SK-N-SH (cell line): Measurements from ENCODE around the gene RFPL3. TPM values are rescaled to one million over a fixed set of nuclear protein-coding genes. Genes with fewer than 3 reads are reported as not detected.

Experiments
- CTCF ChIA-PET: fragments of 300-600, 350-600 bp; formaldehyde crosslinking; extraction: SDS; loops from one replicate; lab custom pipeline; 2021; lab: Yijun Ruan, JAX
- POLR2A ChIA-PET: fragments of 350-600 bp; sonication (Branson Sonifier 250); formaldehyde crosslinking; extraction: SDS; loops from one replicate; lab custom pipeline; 2020; ENCODE audit warnings: antibody characterized with exemption, inconsistent platforms; lab: Yijun Ruan, JAX
- DNase-seq: peaks from one replicate; pipeline ENCODE4 v3.0.0; 2012
- H2AFZ ChIP-seq: fragments of 200-600 bp; sonication (generic); 2 replicates; pipeline ENCODE4 v1.8.1; 2016; ENCODE audit warnings: antibody characterized with exemption, mild to moderate bottlenecking, low read depth
- H3F3A ChIP-seq: fragments of 200-600 bp; sonication (generic); replicated peaks from 2 replicates; pipeline ENCODE3; 2016; ENCODE audit warnings: antibody characterized with exemption, mild to moderate bottlenecking; ENCODE audit not compliant: insufficient read depth
- H3K27ac ChIP-seq, 2 experiments: fragments of 200-500 bp in 1 of 2; fragments of 200-600 bp in 1 of 2; sonication (Bioruptor generic) in 1 of 2; sonication (generic), shearing (Covaris generic) in 1 of 2; 2 replicates each; pipeline versions ENCODE4 v1.5.1 to v1.6.1; 2014 to 2016; ENCODE audit warnings: low read depth in 2 of 2, inconsistent platforms in 1 of 2, low read length in 1 of 2, mild to moderate bottlenecking in 1 of 2, mixed read lengths in 1 of 2
- H3K27me3 ChIP-seq: fragments of 200-600 bp; sonication (generic), shearing (Covaris generic); 2 replicates; pipeline ENCODE4 v1.6.1; 2016; ENCODE audit warnings: mixed run types; ENCODE audit not compliant: insufficient read depth
- H3K36me3 ChIP-seq, 2 experiments: fragments of 200-500 bp in 1 of 2; fragments of 200-600 bp in 1 of 2; sonication (Bioruptor generic) in 1 of 2; sonication (generic) in 1 of 2; replicated peaks in 1 of 2; 2 replicates each; pipeline versions ENCODE3 to v1.5.1; 2014 to 2016; ENCODE audit warnings: low read length in 1 of 2, mild to moderate bottlenecking in 1 of 2; ENCODE audit not compliant: insufficient read depth in 2 of 2, control insufficient read depth in 1 of 2
- H3K4me1 ChIP-seq, 2 experiments: fragments of 200-500 bp in 1 of 2; fragments of 200-600 bp in 1 of 2; sonication (Bioruptor generic) in 1 of 2; sonication (generic), shearing (Covaris generic) in 1 of 2; 2 replicates each; pipeline versions ENCODE4 v1.5.1 to v1.6.1; 2014 to 2016; ENCODE audit warnings: low read depth in 1 of 2, low read length in 1 of 2, mixed run types in 1 of 2; ENCODE audit not compliant: insufficient read depth in 2 of 2, control insufficient read depth in 1 of 2
- H3K4me2 ChIP-seq: fragments of 200-600 bp; sonication (generic), shearing (Covaris generic); 2 replicates; pipeline ENCODE4 v1.6.1; 2017; ENCODE audit warnings: mixed run types
- H3K4me3 ChIP-seq, 2 experiments: fragments of 200-500 bp in 1 of 2; fragments of 200-600 bp in 1 of 2; sonication (Bioruptor generic) in 1 of 2; sonication (generic), shearing (Covaris generic) in 1 of 2; 2 replicates each; pipeline versions ENCODE4 v1.5.1 to v1.8.1; 2014 to 2016; ENCODE audit warnings: low read depth in 2 of 2, inconsistent platforms in 1 of 2, low read length in 1 of 2, mild to moderate bottlenecking in 1 of 2, mixed read lengths in 1 of 2, moderate library complexity in 1 of 2
- H3K79me2 ChIP-seq: fragments of 200-600 bp; sonication (generic); 2 replicates; pipeline ENCODE4 v1.8.1; 2017; ENCODE audit warnings: mild to moderate bottlenecking; ENCODE audit not compliant: insufficient read depth
- H3K9ac ChIP-seq: fragments of 200-600 bp; sonication (generic); 2 replicates; pipeline ENCODE4 v1.6.1; 2017; ENCODE audit warnings: mixed run types
- H3K9me2 ChIP-seq: fragments of 200-600 bp; sonication (generic); 2 replicates; pipeline ENCODE4 v1.6.1; 2017; ENCODE audit warnings: mixed run types
- H3K9me3 ChIP-seq: fragments of 200-600 bp; sonication (generic); 2 replicates; pipeline ENCODE4 v1.6.1; 2017; ENCODE audit warnings: mixed run types, mild to moderate bottlenecking, moderate library complexity
- H4K20me1 ChIP-seq: fragments of 200-600 bp; sonication (generic); 2 replicates; pipeline ENCODE4 v1.6.1; 2017; ENCODE audit warnings: mild to moderate bottlenecking, mixed run types; ENCODE audit not compliant: insufficient read depth
- CHD2 ChIP-seq: fragments of 150-350 bp; IDR thresholded peaks from 2 replicates; pipeline ENCODE4 v1.6.1; 2018; ENCODE audit warnings: low read length; ENCODE audit not compliant: partially characterized antibody
- CTCF ChIP-seq: fragments of 200-600 bp; sonication (generic); IDR thresholded peaks from 2 replicates; pipeline ENCODE4 v1.6.1; 2017; ENCODE audit warnings: antibody characterized with exemption, mild to moderate bottlenecking, moderate library complexity
- ELF1 ChIP-seq: IDR thresholded peaks from 2 replicates; pipeline ENCODE4 v1.4.0; 2012
- GABPA ChIP-seq: IDR thresholded peaks from 2 replicates; pipeline ENCODE4 v1.4.0; 2012; ENCODE audit warnings: low read depth, mild to moderate bottlenecking
- JUND ChIP-seq: IDR thresholded peaks from 2 replicates; pipeline ENCODE4 v1.4.0; 2012
- MEF2A ChIP-seq: IDR thresholded peaks from 2 replicates; pipeline ENCODE4 v1.4.0; 2012; ENCODE audit warnings: low read depth, borderline replicate concordance
- NFIC ChIP-seq: IDR thresholded peaks from 2 replicates; pipeline ENCODE4 v1.4.0; 2012; ENCODE audit warnings: borderline replicate concordance
- NRF1 ChIP-seq: IDR thresholded peaks from 2 replicates; pipeline ENCODE4 v1.6.1; 2012; ENCODE audit warnings: low read depth, mild to moderate bottlenecking, low read length
- POLR2AphosphoS5 ChIP-seq: IDR thresholded peaks from 2 replicates; pipeline ENCODE4 v1.6.1; 2012; ENCODE audit warnings: low read depth, low read length
- RCOR1 ChIP-seq: fragments of 150-350 bp; IDR thresholded peaks from 2 replicates; pipeline ENCODE4 v1.6.1; 2017; ENCODE audit warnings: antibody characterized with exemption, low read length
- RFX5 ChIP-seq: IDR thresholded peaks from 2 replicates; pipeline ENCODE4 v1.6.1; 2012; ENCODE audit warnings: mild to moderate bottlenecking, improper control_type of control experiment, low read length
- SMC3 ChIP-seq: IDR thresholded peaks from 2 replicates; pipeline ENCODE4 v1.6.1; 2012; ENCODE audit warnings: low read depth, low read length, improper control_type of control experiment
- TAF1 ChIP-seq: IDR thresholded peaks from 2 replicates; pipeline ENCODE4 v1.6.1; 2012; ENCODE audit warnings: low read depth, mild to moderate bottlenecking, low read length, moderate library complexity, borderline replicate concordance
- USF1 ChIP-seq: IDR thresholded peaks from 2 replicates; pipeline ENCODE4 v1.4.0; 2012; ENCODE audit warnings: low read depth, borderline replicate concordance
- ZBTB33 ChIP-seq: IDR thresholded peaks from 2 replicates; pipeline ENCODE4 v1.4.0; 2012; ENCODE audit warnings: low read depth, borderline replicate concordance
- WGBS: methylation state at CpG from one replicate; pipeline ENCODE4 v1.1.6; 2017; ENCODE audit warnings: low lambda C conversion rate; 5-methylcytosine and 5-hydroxymethylcytosine counted together
- polyA plus RNA-seq, 3 experiments: library from polyadenylated mRNA; depleted of rRNA; stranded (reverse); fragments of >200 nt; gene quantifications; 2 replicates each; pipeline ENCODE4 v1.2.3, GENCODE V29; 2012
- TF ChIP-seq, protein P1 (sequence below): IDR thresholded peaks from 2 replicates; pipeline ENCODE4 v1.4.0; 2012; ENCODE audit warnings: low read depth
- TF ChIP-seq, protein P2 (sequence below): IDR thresholded peaks from 2 replicates; pipeline ENCODE4; 2012

Gene RFPL3
- polyA plus RNA-seq, 1 of the 3 experiments (the other 2 are of a cell fraction): not detected

DNA sequence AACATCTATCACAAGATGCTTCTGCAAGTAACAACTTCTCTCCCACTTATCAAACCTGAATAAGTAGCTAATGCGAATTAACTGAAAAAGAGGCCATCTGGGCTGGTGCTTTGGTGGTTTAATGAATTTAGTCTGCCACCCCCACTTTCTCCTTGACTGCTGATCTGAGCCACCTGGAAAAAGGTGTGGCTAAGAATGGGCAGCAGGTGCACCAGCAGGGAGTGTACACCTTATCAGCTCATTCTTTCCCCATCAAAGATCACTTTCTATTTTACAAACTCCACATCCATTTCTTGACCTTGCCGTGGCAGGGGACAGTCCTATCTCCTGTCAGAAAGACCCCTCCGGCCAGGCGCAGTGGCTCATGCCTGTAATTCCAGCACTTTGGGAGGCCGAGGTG lies 6.5 kb downstream of the RFPL3 start (continued):
- TF ChIP-seq CTCF (no peak), MEF2A (no peak)
- TF ChIP-seq, all 33 proteins: peak for 0

DNA sequence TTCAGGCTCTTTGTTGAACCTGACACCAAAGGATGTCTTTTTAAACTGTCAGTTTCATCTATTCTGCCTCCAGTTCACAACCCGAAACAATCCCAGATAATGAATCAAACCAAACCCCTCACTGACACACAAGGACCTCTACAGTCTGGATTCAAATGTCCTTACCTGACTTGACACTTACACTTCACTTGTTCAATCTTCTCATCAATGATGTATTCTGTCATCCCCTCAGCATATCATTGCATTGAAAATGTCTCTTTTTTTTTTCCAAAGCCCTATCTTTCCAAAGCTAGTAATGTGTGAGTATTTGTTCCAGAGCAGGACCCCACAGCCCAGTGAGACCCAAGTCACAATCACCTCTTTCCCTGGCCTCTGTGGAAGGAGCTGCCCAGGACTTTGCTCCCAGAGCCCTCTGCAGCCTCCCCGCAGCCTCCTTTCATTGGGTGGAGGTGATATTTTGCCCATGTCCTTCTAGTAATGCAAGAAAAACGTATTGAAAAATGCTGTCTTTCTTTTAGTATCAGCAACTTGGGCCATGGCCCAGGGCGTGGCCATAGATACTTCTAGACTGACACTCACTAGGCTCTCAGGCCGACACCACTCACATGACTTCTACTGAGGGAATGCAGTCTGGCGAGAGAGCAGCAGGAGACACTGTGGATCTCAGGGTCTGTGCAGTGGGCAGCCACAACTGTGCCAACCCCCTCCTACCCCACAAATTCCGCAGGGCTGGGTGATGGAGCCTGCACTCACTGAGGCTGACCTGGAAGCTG lies 18.2 kb downstream of the RFPL3 start:
- Histone ChIP-seq H4K20me1 (no peaks in the 10 kb centered on the region), H3K4me3 (no peak overlapping the region), H3K27me3 (no peaks in the 10 kb centered on the region), H3K4me1 (peaks cover 0 to 4% of the 10 kb centered on the region in 2 experiments; a peak in 1 of 4 replicates), H3K27ac (no peak overlapping the region), H3F3A (no peaks in the 10 kb centered on the region), H3K4me2 (no peak overlapping the region), H3K9ac (no peak overlapping the region), H2AFZ (no peak overlapping the region), H3K79me2 (no peaks in the 10 kb centered on the region), H3K36me3 (no peaks in the 10 kb centered on the region), H3K9me3 (no peaks in the 10 kb centered on the region), H3K9me2 (no peaks in the 10 kb centered on the region)
- no peak for DNase-seq
- TF ChIP-seq NFIC: no peak
- WGBS: 53% methylated on average over 7 of the region's 7 CpGs
- ChIA-PET CTCF (interaction anchor here (1.2 kb wide), 1 partner anchor 98 kb away, joined by 3 read pairs; no protein-coding TSS in a partner anchor), POLR2A (no interaction called here)

DNA sequence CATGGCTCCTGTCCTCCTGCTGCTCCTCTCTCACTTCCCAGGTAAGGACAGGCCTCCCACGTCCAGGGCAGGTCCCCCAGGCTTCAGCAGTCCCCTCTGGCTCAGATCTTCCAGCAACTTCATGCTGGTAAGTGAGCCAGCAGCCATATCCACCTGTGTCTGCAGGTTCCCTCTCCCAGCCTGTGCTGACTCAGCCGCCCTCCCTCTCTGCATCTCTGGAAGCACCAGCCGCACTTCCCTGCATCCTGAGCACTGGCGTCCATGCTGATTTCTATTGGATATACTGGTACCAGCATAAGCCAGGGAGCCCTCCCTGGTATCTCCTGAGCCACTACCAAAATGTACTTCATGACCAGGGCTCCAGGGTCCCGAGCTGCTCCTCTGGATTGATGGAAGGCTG lies 19.0 kb downstream of the RFPL3 start:
- CTCF ChIA-PET: interaction anchor here (1.2 kb wide), 1 partner anchor 97 kb away, joined by 3 read pairs; no protein-coding TSS in a partner anchor
- Histone ChIP-seq H3K4me2 (no peak overlapping the region), H3K79me2 (no peaks in the 10 kb centered on the region), H4K20me1 (no peaks in the 10 kb centered on the region), H2AFZ (no peak overlapping the region), H3K9me3 (no peaks in the 10 kb centered on the region), H3K4me1 (peaks cover 0 to 4% of the 10 kb centered on the region in 2 experiments; a peak in 1 of 4 replicates), H3K4me3 (no peak overlapping the region), H3K9ac (no peak overlapping the region), H3K27ac (no peak overlapping the region), H3F3A (no peaks in the 10 kb centered on the region), H3K27me3 (no peaks in the 10 kb centered on the region), H3K9me2 (no peaks in the 10 kb centered on the region), H3K36me3 (no peaks in the 10 kb centered on the region)
- WGBS: 8% methylated on average over 1 of the region's 5 CpGs
- POLR2A ChIA-PET: no interaction called here
- DNase-seq: no peak
- no peak for TF ChIP-seq POLR2AphosphoS5
- TF ChIP-seq, protein P1, sequence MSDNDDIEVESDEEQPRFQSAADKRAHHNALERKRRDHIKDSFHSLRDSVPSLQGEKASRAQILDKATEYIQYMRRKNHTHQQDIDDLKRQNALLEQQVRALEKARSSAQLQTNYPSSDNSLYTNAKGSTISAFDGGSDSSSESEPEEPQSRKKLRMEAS: no peak
- no peak for TF ChIP-seq USF1
- no peak for TF ChIP-seq SMC3
- no peak for TF ChIP-seq CHD2
- no peak for TF ChIP-seq RCOR1
- no peak for TF ChIP-seq NFIC
- TF ChIP-seq, protein P2, sequence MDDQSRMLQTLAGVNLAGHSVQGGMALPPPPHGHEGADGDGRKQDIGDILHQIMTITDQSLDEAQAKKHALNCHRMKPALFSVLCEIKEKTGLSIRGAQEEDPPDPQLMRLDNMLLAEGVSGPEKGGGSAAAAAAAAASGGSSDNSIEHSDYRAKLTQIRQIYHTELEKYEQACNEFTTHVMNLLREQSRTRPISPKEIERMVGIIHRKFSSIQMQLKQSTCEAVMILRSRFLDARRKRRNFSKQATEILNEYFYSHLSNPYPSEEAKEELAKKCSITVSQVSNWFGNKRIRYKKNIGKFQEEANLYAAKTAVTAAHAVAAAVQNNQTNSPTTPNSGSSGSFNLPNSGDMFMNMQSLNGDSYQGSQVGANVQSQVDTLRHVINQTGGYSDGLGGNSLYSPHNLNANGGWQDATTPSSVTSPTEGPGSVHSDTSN: no peak
- no peak for TF ChIP-seq TAF1
- no peak for TF ChIP-seq NRF1
- TF ChIP-seq GABPA: no peak
- TF ChIP-seq ZBTB33: no peak
- no peak for TF ChIP-seq CTCF
- TF ChIP-seq JUND: no peak
- no peak for TF ChIP-seq ELF1
- no peak for TF ChIP-seq RFX5
